GM18867 (cell line): ENCODE data around the gene CUEDC1.
"Not testable (repeated sequence)": the region's sequence is repeated elsewhere in the genome, so short reads cannot be mapped to it uniquely, and the experiment has no call there.

ENCODE experiments used
- ATAC-seq: cut with Tn5 transposase; IDR thresholded peaks from one replicate; pipeline ENCODE4 v1.9.1; 2021; ENCODE audit warnings: mild to moderate bottlenecking, moderate library complexity; ENCODE audit not compliant: unreplicated experiment

Gene CUEDC1

GRCh38 chr17:57940653-57941329 is 14.4 kb downstream of the CUEDC1 start:
- ATAC-seq, result peak; percentile 36

GRCh38 chr17:57940231-57940630 is 15.0 kb downstream of the CUEDC1 start:
- ATAC-seq, result peak; percentile 20

DNA sequence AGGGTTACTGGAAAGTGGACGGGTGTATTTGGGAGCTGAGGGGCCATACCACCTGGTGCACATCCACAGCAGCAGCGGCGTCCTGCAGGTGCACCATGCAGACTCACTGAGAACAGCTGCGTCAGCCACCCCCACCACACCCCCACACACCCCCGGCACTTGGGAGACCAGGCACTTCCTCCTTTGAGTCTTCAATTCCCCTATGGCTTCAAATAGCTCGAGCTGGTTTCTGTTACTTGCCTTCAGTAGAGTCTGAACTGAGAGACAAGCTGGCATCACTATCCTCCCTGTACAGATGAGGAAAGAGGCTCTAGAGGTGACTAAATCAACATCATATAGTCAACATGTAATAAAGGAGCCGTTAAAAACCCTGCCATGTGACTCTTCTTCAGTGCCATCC is 15.4 kb downstream of the CUEDC1 start:
- peak; percentile 60 for ATAC-seq

- no peak for ATAC-seq
Observed at GRCh38 chr17:57938061-57938502, 17.1 kb downstream of the CUEDC1 start.

DNA sequence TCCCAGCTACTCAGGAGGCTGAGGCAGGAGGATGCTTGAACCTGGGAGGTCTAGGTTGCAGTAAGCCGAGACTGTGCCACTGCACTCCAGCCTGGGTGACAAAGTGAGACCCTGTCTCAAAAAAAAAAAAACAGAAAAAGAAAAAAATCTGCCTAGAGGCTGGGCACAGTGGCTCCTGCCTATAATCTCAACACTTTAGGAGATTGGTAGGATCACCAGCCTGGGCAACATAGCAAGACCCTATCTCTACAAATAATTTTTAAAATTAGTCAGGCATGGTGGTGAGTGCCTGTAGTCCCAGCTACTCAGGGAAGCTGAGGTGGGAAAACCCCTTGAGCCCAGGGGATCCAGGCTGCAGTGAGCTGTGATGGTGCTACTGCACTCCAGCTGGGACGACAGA is 17.7 kb downstream of the CUEDC1 start:
- ATAC-seq, result no peak

GRCh38 chr17:57935833-57936807 is 19.1 kb downstream of the CUEDC1 start:
- ATAC-seq, result no peak

- ATAC-seq, result no peak
Observed at GRCh38 chr17:57931488-57932137, 23.6 kb downstream of the CUEDC1 start.

- ATAC-seq, result no peak
Observed at GRCh38 chr17:57930239-57930638, 25.0 kb downstream of the CUEDC1 start.

- ATAC-seq, result no peak
Observed at GRCh38 chr17:57929386-57929785, 25.8 kb downstream of the CUEDC1 start.

DNA sequence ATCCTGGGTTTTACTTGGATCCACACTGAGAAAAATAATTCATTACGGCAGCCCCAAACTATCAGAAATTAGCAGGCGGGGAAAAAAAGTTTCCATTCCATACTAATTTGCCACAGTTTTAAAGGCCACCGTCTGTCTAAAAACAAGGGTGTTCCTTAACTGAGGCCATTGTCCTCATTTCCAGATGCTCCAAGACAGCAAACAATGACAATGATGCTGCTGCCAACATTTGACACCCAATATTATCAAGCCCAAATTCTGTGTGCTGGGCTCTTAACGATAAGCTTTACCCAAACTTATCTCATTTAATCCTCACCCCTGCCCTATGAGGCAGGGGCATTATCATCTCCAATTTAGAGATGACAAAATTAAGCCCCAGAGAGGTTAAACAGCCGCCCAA is 26.3 kb downstream of the CUEDC1 start:
- no peak for ATAC-seq

DNA sequence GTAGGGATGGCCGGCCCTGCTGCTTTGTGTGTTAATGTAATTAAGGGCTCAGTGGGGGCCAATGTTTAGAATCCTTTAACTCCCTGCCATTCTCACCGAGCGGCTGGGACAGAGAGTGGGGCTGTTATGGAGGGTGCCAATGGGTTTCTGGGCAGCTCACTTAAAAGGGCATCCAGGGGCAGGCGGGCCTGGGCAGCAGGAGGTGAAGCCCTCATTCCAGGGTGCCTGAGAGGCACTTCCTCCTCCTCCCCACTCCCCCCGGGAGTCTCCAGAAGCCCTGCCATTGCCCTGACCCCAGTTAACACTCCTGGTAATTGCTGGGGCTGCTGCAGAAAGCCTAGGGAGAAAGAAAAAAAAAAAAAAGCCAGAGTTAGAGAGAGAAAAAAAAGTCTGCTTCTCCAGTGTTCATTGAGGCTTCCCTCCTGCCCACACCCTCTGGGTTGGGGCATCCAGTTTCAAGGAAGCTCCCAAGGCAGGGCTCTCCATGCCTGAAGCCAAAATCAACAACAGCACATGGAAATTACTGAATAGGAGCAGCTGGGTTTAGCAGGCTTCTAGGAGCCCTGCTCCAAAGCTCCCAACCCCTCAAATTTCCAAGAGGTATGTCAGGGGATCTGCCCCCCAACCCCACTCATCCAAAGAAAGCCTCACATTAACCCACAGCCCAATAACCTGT is 28.0 kb downstream of the CUEDC1 start:
- no peak for ATAC-seq

GRCh38 chr17:57926723-57927047 is 28.5 kb downstream of the CUEDC1 start:
- ATAC-seq, result no peak

DNA sequence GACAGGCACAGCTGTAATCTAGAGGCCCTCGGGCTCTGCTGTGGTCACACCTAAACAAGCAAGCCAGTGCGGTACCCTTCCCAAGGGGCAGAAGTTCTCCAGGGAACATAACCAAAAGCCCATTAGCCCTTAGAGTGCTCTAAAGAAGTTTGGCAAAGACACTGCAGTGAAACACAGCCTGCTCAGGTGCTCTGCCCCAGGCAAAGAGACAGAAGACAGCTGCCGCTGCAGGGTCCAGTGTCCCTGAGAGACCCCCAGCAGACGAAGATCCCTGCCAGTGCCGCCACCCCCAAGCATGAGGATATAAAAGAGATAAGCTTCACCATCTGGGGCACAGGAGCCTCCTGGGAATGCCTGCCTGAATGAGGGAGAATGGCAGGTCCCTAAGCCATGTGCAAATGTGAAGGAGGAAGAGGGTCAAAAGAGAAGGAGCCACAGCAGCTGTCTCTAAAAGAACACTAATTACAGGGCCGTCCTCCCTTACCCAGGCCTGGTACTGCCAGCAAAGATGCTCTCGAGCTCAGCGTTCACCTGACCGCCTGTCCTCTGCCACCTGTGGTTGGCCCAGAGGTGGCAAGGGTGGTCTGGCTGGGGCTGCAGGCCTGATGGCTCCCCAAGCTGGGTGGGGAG is 29.7 kb downstream of the CUEDC1 start:
- ATAC-seq, result no peak

- no peak for ATAC-seq
Observed at GRCh38 chr17:57924677-57925076, 30.5 kb downstream of the CUEDC1 start.

GRCh38 chr17:57923182-57923872 is 31.9 kb downstream of the CUEDC1 start:
- ATAC-seq, result no peak

DNA sequence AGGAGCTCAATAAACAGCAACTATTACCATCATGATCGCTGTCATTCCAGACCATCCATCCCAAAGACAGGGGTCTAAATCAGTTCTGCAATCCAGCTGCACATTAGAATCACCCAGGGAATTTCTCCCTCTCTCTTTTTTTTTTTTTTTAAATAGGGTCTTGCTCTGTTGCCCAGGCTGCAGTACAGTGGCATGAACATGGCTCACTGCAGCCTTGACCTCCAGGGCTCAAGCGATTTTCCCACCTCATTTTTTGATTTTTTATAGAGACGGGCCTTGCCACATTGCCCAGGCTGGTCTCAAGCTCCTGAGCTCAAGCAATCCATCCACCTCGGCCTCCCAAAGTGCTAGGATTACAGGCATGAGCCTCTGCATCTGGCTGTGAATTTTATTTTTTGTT is 32.5 kb downstream of the CUEDC1 start:
- ATAC-seq, result not testable (repeated sequence)

- ATAC-seq, result no peak
Observed at GRCh38 chr17:57920916-57921703, 34.1 kb downstream of the CUEDC1 start.

DNA sequence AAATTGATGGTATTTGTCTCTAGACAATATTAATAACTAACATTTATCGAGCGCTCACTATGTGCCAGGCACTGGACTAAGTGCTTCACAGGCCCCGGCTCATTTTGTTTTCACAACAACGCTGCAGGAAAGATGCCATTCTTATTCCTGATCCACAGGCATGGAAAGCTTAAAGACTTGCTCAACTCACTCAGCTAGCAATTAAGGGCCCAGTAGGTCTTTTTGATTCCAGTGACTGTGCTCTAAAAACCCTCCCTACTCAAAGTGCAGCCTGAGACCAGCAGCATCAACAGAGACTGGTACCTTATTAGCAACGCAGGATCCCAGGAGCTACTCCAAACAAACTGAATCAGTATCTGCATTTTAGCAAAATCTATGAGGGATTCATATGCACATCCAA is 35.3 kb downstream of the CUEDC1 start:
- no peak for ATAC-seq
